ENCODE data around the gene XBP1.
A peak's percentile ranks its signal among the peaks of the same experiment; 100 is the strongest.
"Not testable (repeated sequence)": the region's sequence is repeated elsewhere in the genome, so short reads cannot be mapped to it uniquely, and the experiment has no call there.

XBP1 gene

DNA sequence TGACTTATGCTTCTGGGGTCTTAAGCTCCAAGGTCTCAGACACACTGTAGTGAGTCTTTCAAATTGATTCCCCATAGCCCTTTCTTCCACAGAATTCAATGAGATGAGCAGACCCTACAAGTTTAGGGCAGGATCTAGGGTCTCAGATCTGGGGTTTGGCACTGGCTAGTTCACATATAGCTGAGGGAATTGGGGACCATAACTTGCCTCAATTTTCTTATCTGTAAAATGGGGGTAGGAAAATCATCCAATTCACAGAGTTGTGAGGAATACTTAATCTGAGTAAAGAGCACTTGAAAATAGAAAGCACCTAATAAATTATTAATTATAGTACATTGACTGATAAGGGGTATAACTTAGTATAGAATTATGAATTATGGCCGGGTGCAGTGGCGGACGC, 33.7 kb downstream of the XBP1 start:
- no peak for TF ChIP-seq CTCF (conservative IDR thresholded peaks at IDR 0.05; ENCODE audit: control insufficient read depth, insufficient read depth, low read depth, low read length)
- no peak overlapping the region for H3K4me3 ChIP-seq (ENCODE audit: control insufficient read depth, low read depth, low read length)
- DNase-seq (ENCODE audit: low read depth): no peak

DNA sequence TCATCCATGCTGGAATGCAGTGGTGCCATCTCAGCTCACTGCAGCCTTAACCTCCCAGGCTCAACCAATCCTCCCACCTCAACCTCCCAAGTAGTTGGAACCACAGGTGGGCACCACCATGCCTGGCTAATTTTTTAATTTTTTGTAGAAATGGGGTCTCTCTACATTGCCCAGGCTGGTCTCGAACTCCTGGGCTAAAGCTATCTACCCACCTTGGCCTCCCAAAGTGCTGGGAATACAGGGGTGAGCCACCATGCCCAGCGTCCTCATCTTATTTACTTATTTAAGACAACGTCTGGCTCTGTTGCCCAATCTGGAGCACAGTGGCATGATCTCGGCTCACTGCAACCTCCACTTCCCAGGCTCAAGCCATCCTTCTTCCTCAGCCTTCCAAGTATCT, 38.4 kb downstream of the XBP1 start:
- H3K4me3 ChIP-seq (ENCODE audit: control insufficient read depth, low read depth, low read length); DNase-seq (ENCODE audit: low read depth): not testable (repeated sequence)

DNA sequence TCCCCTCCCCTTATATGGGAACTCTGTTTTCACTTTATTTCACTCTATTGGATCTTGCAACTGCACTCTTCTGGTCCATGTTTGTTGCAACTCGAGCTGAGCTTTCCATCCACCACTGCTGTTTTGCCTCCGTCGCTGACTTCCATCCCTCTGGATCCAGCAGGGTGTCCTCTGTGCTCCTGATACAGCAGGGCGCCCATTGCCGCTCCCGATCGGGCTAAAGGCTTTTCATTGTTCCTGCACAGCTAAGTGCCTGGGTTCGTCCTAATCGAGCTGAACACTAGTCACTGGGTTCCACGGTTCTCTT, 39.0 kb downstream of the XBP1 start:
- no peak overlapping the region for H3K4me3 ChIP-seq (ENCODE audit: control insufficient read depth, low read depth, low read length)
- no peak for DNase-seq (ENCODE audit: low read depth)
- no peak for TF ChIP-seq CTCF (conservative IDR thresholded peaks at IDR 0.05; ENCODE audit: control insufficient read depth, insufficient read depth, low read depth, low read length)

GRCh38 chr22:28759861-28760560, 40.4 kb downstream of the XBP1 start:
- TF ChIP-seq CTCF (conservative IDR thresholded peaks at IDR 0.05; ENCODE audit: control insufficient read depth, insufficient read depth, low read depth, low read length): no peak
- DNase-seq (ENCODE audit: low read depth): no peak
- no peak overlapping the region for H3K4me3 ChIP-seq (ENCODE audit: control insufficient read depth, low read depth, low read length)

DNA sequence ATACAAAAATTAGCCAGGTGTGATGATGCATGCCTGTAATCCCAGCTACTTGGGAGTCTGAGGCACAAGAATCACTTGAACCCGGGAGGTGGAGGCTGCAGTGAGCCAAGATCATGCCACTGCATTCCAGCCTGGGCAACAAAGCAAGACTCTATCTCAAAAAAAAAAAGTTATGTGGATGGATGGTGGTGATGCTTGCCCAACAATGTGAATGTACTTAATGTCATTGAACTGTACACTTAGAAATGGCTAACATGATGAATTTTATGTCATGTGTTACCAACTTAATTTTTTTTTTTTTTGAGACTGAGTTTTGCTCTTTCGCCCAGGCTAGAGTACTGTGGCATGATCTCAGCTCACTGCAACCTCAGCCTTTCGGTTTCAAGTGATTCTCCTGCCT, 45.9 kb downstream of the XBP1 start:
- DNase-seq (ENCODE audit: low read depth); H3K4me3 ChIP-seq (ENCODE audit: control insufficient read depth, low read depth, low read length): not testable (repeated sequence)

GRCh38 chr22:28750471-28750881, 49.9 kb downstream of the XBP1 start:
- peak; percentile 83 for DNase-seq (ENCODE audit: low read depth)
- no peak overlapping the region for H3K4me3 ChIP-seq (ENCODE audit: control insufficient read depth, low read depth, low read length)
- TF ChIP-seq CTCF (conservative IDR thresholded peaks at IDR 0.05; ENCODE audit: control insufficient read depth, insufficient read depth, low read depth, low read length): no peak

All from fibroblast of mammary gland (primary cell).